ENCODE results near the gene CHN1. TPM values are rescaled to one million over a fixed set of nuclear protein-coding genes. Genes with fewer than 3 reads are reported as not detected.

The CHN1 gene
- total and polyA plus RNA-seq, 2 of the 8 experiments (the other 6 are each of a cell fraction or from before 2014, with no cell fraction given), result 54.0 to 65.7 TPM

- TF ChIP-seq CHD2 (IDR thresholded peaks at IDR 0.05; ENCODE audit: low read length) (no peak), SP4 (IDR thresholded peaks at IDR 0.05; ENCODE audit: low read length) (no peak), RAD21 (IDR thresholded peaks at IDR 0.05 in 1 of 2, conservative IDR thresholded peaks at IDR 0.05 in 1 of 2; ENCODE audit: low read depth in 2 of 2, low read length in 2 of 2) (no peak), POLR2A (IDR thresholded peaks at IDR 0.05; ENCODE audit: control extremely low read depth in 1 of 2, low read depth in 2 of 2, low read length in 2 of 2) (no peak)
Measured at GRCh38 chr2:174873471-174873870, 131.7 kb downstream of the CHN1 start (continued).

Measured in H1 (cell line).